GM15510 (cell line): ENCODE data around the gene PPP1R12A.

Source experiments
- POLR2A ChIP-seq: IDR thresholded peaks from 3 replicates; pipeline ENCODE4 v1.6.1; 2011; ENCODE audit warnings: borderline replicate concordance; ENCODE audit not compliant: insufficient read length; ENCODE audit errors: extremely low read depth

PPP1R12A gene

DNA sequence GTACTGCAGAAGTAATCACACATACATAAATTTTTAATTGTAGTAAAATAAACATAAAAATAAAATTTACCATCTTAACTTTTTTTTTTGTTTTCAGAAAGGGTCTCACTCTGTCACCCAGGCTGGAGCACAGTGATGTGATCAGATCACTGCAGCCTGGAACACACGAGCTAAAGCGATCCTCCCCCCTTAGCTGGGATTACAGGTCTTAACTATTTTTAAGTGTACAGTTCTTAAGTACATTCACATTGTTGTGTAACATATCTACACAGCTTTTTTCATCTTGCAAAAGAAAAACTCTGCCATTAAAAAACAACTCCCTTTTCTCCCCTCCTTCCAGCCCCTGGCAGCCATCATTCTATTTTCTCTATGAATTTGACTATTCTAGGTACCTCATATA lies 92.3 kb downstream of the PPP1R12A start:
- no peak for TF ChIP-seq POLR2A

DNA sequence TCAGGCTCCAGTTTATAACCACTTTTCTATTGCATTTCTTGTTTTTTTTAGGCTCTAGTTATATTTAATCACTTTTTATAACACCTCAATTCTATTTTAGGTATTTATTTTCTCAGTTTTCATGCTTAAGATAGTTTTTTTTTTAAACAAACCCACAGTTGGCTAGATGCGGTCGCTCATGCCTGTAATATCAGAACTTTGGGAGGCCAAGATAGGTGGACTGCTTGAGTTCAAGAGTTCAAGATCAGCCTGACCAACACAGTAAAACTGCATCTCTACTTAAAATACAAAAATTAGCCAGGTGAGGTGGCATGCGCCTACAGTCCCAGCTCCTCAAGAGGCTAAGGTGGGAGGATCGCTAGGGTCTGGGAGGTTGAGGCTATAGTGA lies 93.0 kb downstream of the PPP1R12A start:
- TF ChIP-seq POLR2A = no peak

DNA sequence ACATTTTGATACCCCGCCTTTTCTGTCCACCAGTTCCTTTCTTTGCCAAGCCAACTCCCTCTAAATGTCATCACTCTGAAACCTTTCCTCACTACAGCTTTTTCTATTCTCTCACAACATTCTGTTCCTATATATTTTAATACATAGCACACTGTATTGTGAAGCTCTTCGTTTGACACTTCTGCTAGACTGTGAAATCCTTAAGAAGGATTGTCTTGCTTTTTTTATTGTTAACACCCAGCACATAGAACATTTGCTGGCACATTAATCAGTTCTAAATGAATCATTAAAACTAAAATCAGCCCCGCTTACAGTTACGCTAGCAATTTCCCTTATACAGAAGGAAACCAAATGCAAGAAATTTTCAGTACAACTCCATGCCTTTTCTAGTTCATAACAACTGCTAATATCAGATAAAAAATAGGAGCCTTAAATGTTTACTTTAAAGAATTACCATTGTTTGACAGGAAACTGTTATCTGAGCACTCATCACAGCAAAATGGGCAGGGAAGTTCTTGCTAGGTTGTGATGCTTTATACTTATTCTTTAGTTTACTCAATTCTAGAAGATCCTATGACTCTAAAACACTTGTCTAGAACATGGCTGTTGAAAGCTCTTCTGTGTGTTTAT lies 93.5 kb downstream of the PPP1R12A start:
- TF ChIP-seq POLR2A = no peak

DNA sequence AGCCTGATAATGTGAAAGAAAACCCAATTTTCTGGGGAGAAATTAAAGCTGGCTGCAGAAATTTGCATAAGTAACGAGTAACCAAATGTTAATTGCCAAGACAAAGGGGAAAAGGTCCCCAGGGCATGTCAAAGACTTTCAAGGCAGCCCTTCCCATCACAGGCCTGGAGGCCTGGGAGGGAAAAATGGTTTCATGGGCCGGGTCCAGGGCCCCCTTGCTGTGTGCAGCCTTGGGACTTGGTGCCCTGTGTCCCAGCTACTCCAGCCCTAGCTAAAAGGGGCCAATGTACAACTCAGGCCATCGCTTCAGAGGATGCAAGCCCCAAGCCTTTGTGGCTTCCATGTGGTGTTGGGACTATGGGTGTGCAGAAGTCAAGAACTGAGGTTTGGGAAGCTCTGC lies 96.5 kb downstream of the PPP1R12A start:
- TF ChIP-seq POLR2A = no peak

DNA sequence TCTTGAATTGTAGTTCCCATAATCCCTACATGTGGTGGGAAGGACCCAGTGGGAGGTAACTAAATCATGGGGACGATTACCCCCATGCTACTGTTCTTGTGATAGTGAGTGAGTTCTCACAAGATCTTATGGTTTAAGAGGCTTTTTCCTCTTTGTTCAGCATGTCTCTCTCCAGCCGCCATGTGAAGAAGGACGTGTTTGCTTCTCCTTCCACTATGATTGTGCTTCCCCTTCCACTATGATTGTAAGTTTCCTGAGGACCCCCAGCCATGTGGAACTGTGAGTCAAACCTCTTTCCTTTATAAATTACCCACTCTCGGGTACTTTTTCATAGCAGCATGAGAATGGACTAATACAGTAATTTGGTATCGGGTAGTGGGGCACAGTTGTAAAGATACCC lies 97.3 kb downstream of the PPP1R12A start:
- TF ChIP-seq POLR2A = no peak

DNA sequence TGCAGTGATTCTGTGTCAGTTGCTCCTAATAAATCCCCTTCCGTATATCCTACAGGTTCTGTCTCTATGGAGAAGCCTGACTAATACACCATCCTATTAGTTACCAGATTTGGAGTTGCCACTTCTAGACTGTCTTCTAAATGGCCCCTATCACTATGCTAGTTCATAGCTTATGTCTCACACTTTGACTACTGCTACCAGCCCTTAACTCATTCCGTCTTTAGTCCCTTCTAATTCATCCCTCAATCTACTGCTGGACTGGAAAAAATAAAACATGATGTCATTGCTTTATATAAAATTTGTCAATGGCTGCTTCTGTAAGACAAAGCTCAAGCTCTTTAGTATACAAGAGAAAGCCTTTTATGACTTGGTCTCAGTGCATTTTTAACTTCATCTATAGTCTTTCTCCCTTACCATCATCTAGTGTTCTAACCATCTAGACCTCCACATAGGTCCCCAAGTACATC lies 99.5 kb downstream of the PPP1R12A start:
- no peak for TF ChIP-seq POLR2A

DNA sequence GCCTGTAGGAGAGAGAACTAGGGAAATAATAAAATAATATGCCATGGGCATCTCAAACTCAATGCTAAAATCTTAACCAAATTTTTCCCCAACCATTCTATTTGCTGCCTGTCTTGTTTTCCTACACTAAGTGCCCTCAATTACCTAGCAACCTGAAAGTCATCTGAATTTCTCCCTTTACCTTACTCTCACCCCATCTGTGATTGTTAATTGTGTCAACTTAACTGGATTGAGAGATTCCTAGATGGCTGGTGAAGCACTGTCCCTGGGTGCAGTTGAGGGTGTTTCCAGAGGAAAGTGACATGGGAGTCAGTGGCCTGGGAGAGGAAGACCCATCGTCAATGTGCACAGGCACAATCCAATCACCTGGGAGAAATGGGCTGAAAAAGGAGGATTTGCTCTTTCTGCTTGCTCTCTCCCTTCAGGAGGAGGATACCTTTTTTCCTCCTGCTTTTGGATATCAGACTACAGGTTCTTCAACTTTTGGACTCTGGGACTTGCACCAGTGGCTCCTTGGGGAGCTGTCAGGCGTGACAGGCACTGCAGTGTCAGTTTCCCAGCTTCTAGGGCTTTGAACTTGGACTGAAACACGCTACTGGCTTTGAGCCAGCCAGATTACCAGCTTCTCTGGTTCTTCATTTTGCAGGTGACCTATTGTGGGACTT lies 100.1 kb downstream of the PPP1R12A start:
- no peak for TF ChIP-seq POLR2A

DNA sequence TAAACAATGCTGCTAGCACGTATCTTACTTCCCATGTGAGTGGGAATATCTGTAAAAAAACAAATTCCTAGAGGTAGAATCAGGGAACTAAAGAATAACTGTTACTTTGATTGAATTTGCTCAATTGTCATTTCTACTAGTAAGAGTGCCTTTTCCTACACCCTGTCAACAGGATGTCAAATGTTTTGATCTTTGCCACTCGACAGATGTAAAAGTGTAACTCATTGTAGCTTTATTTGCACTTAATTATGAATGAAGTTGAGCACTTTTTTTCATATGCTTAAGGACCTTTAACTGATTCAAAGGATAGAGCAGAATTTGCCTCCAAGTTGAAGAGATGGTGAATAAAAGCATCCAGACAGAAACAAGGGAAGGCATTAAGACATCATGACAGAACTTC lies 104.5 kb downstream of the PPP1R12A start:
- no peak for TF ChIP-seq POLR2A

DNA sequence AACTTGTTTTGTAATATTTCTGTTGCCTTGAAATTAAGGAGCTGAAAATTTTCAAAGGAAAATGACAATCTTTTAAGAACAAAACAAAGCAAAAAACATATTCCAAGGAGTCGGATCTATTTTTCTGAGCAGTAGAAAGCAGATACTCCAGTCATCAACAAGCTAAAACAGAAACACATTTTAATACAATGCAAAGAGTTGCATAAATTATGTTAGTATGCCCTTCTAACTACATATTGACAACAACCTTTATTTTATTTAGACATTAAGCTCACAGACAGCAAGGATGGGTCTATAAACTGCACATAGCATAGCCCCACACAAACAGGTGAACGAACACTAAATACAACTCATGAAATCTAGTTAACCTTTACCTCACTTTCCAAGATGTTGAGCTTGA lies 106.0 kb downstream of the PPP1R12A start:
- TF ChIP-seq POLR2A = no peak

DNA sequence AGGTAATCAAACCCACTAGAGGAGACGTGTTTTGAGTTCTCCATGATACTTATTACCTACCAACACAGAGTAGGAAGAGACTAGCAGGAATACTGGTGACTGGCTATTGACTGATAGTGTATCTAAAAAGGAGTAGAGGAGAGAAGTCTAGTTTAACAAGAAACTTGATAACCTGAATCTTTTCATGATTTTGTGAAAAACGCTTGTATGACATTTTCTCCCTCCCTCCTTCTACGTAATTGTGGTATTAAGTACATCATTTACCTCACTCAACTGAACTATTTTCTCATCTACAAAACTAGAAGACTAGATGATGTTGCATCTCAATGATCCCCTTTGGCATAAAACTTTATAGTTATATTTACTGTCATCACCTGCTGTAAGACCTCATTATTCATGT lies 107.4 kb downstream of the PPP1R12A start:
- TF ChIP-seq POLR2A = no peak

DNA sequence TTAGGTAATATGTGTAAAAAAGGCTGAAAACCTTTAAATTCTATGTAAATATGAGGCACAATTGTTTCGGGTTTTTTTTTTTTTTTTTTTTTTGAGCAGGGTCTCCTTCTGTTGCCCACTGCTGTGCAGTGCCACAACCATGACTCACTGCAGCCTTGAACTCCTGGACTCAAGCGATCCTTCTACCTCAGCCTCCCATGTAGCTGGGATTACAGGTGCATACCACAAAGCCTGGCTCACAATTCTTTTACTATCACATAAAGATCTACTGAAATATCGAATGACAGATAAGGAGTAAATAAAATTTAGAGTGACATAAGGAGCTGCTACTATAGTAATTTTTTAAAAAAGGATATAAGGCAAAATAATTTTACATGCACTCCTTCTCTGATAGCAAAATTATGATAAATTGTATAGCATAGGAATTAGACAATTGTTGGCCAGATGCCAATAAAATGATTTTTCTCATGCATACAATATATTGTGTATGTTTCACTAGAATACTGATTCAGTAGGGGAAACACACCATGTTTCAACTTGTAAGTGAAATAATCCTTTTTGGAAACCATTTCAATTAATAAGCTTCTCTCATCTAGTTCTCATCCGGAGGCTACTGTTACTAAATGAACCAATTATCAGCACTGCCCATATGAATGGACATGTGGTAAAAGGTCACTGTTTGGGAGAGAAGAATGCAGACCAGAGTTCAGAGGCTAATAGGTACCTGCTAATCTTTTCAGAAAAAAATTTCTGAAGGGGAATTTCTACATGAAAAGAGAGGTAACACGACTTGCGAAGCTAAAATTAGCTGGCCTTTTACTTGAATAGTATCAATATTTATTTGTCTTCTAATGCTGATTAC lies 108.4 kb downstream of the PPP1R12A start:
- TF ChIP-seq POLR2A = no peak

DNA sequence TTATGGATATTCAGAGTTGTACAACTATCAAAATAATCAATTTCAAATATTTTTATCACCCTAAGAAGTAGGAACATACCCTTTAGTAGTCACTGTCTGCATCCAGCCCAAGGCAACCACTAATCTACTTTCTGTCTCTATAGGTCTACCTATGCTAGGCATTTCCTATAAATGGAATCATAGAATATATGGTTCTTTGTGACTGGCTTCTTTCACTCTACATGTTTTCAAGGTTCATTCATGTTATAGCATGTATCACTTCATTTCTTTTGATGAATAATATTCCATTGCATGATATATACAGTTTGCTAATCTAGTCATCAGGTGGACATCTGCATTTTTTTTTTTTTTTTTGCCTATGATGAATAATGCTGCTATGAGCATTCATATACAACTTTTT lies 112.4 kb downstream of the PPP1R12A start:
- TF ChIP-seq POLR2A = no peak

DNA sequence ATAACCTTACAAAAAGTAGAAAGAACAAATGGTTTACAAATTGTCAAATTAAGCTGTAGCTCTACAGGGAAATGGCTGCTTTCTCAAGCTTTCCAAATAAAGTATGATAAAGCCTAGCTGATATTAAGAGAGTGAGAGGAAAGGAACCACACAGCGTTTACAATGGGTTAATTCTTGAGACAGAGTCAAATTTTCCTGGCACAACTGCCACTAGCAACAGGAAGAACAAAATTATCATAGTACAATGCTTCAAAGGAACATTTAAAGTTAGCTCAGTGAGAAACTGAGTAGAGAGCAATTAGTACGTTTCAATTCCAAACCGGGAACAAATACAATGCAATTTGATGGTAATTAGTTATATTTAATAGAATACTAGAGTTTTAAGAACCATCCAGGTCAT lies 116.0 kb downstream of the PPP1R12A start:
- no peak for TF ChIP-seq POLR2A

DNA sequence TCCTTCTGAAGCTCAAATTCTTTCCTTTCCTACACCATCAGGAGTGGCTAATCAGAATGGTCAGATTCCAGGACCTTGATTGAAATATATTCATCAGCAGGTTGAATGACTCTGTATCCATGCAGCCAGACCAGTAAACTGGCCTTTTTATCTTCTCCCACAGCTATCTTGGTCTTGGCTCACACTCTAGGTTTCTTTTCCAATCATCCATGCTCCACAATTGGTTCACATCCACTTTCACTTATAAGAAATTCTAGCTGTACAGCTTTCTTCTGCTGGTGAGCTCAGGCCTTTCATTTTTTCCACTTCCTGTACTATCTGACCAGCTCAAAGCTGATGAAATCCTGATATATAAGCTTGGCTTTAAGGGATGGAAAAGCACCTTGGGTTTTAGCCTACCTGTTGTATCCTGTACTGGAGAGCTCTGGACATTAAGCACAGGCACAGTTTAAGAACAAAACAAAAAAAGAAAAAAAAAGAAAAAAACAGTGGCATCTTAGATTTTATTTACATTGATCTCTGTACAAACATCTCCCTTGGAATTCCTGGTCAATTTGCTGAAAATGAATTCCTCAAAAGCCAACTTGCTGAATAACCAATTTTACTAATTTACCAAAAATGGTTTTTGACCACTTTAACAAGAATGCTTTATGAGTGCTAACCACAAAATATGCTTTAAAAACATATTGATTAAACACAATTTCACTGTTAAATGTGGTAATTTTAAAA lies 152.6 kb downstream of the PPP1R12A start:
- TF ChIP-seq POLR2A = no peak
